Liver (tissue), 9 donors: ENCODE data around the gene SLC7A6. TPM values are rescaled to one million over a fixed set of nuclear protein-coding genes. Genes with fewer than 3 reads are reported as not detected.

Experiments
- DNase-seq: peaks from one replicate; pipeline ENCODE4 v3.0.0-alpha.2; 2017; ENCODE audit warnings: low spot score
- H3K27ac ChIP-seq, 2 donors: one replicate each; pipeline ENCODE4 v1.7.0; 2013; ENCODE audit warnings: inconsistent platforms in 2 of 2, low read length in 2 of 2, control low read depth in 1 of 2, low read depth in 1 of 2, mild to moderate bottlenecking in 1 of 2
- H3K27me3 ChIP-seq, 4 donors: one replicate each; pipeline versions ENCODE4 v1.6.1 to v1.7.0; 2013; ENCODE audit warnings: low read length in 3 of 4, inconsistent platforms in 1 of 4, mild to moderate bottlenecking in 1 of 4, moderate library complexity in 1 of 4; ENCODE audit not compliant: control insufficient read depth in 4 of 4, insufficient read depth in 4 of 4
- H3K36me3 ChIP-seq, 4 donors: one replicate each; pipeline versions ENCODE4 v1.6.1 to v1.7.0; 2013; ENCODE audit warnings: low read length in 3 of 4, mild to moderate bottlenecking in 3 of 4, low read depth in 1 of 4, moderate library complexity in 1 of 4; ENCODE audit not compliant: control insufficient read depth in 4 of 4, insufficient read depth in 3 of 4
- H3K4me1 ChIP-seq, 4 donors: one replicate each; pipeline versions ENCODE4 v1.6.1 to v1.7.0; 2013; ENCODE audit warnings: low read length in 3 of 4, mild to moderate bottlenecking in 3 of 4, moderate library complexity in 1 of 4; ENCODE audit not compliant: control insufficient read depth in 4 of 4, insufficient read depth in 4 of 4
- H3K4me3 ChIP-seq, 3 donors: one replicate each; pipeline versions ENCODE4 v1.6.1 to v1.7.0; 2013; ENCODE audit warnings: low read length in 3 of 3, control low read depth in 1 of 3, low read depth in 1 of 3, mild to moderate bottlenecking in 1 of 3
- H3K9ac ChIP-seq, 2 donors: one replicate each; pipeline ENCODE4 v1.7.0; 2013; ENCODE audit warnings: low read length in 2 of 2, mild to moderate bottlenecking in 2 of 2, moderate library complexity in 2 of 2, control low read depth in 1 of 2, low read depth in 1 of 2
- H3K9me3 ChIP-seq, 4 donors: one replicate each; pipeline versions ENCODE4 v1.6.1 to v1.7.0; 2013; ENCODE audit warnings: low read length in 3 of 4; ENCODE audit not compliant: control insufficient read depth in 4 of 4
- EGR1 ChIP-seq, 2 donors: IDR thresholded peaks; 2 replicates each; pipeline ENCODE4 v1.6.1; 2016 to 2018; ENCODE audit warnings: antibody characterized with exemption in 2 of 2, low read depth in 2 of 2
- GABPA ChIP-seq, 2 donors: IDR thresholded peaks in 1 of 2; conservative IDR thresholded peaks in 1 of 2; 2 replicates each; pipeline ENCODE4 v1.6.1; 2016; ENCODE audit warnings: antibody characterized with exemption in 2 of 2, mild to moderate bottlenecking in 1 of 2, moderate library complexity in 1 of 2
- HNF4A ChIP-seq, 2 donors: conservative IDR thresholded peaks; 2 replicates each; pipeline ENCODE4 v1.6.1; 2016; ENCODE audit warnings: antibody characterized with exemption in 2 of 2, mild to moderate bottlenecking in 2 of 2
- HNF4G ChIP-seq: IDR thresholded peaks from 2 replicates; pipeline ENCODE4 v1.6.1; 2016; ENCODE audit warnings: antibody characterized with exemption
- RAD21 ChIP-seq, 2 donors: IDR thresholded peaks; 2 replicates each; pipeline ENCODE4 v1.6.1; 2016; ENCODE audit warnings: antibody characterized with exemption in 2 of 2, mild to moderate bottlenecking in 2 of 2
- RXRA ChIP-seq, 2 donors: IDR thresholded peaks; 2 replicates each; pipeline ENCODE4 v1.6.1; 2017 to 2018; ENCODE audit warnings: antibody characterized with exemption in 2 of 2, mild to moderate bottlenecking in 1 of 2
- SP1 ChIP-seq: IDR thresholded peaks from 2 replicates; pipeline ENCODE4 v1.6.1; 2018; ENCODE audit warnings: antibody characterized with exemption, mild to moderate bottlenecking
- TAF1 ChIP-seq: conservative IDR thresholded peaks from 2 replicates; pipeline ENCODE4 v1.6.1; 2016; ENCODE audit warnings: antibody characterized with exemption, mild to moderate bottlenecking
- YY1 ChIP-seq: IDR thresholded peaks from 2 replicates; pipeline ENCODE4 v1.6.1; 2016; ENCODE audit warnings: antibody characterized with exemption, mild to moderate bottlenecking
- WGBS: extraction: QIAGEN DNeasy Blood & Tissue Kit; methylation state at CpG from one replicate; pipeline ENCODE4 v1.1.7; 2013; 5-methylcytosine and 5-hydroxymethylcytosine counted together
- polyA plus RNA-seq, 2 donors: library from polyadenylated mRNA; stranded (reverse) in 1 of 2; unstranded in 1 of 2; fragments of 200-250 nt in 1 of 2; fragments of >200 nt in 1 of 2; fragmentation: Nextera tagmentation in 1 of 2; extraction: Ambion mirVana in 1 of 2; gene quantifications; one replicate each; pipeline versions ENCODE4 v1.2.1 to v1.2.3, GENCODE V29; 2013 to 2015
- total RNA-seq, 2 donors: library from RNA; depleted of rRNA; stranded (reverse); fragments of >200 nt; gene quantifications; one replicate each; pipeline ENCODE4 v1.2.3, GENCODE V29; 2014
- TF ChIP-seq, protein P1 (sequence below): IDR thresholded peaks from 2 replicates; pipeline ENCODE4 v1.6.1; 2016; ENCODE audit warnings: antibody characterized with exemption
- TF ChIP-seq, protein P2 (sequence below): IDR thresholded peaks from 2 replicates; pipeline ENCODE4 v1.6.1; 2016; ENCODE audit warnings: antibody characterized with exemption, mild to moderate bottlenecking
- TF ChIP-seq, protein P3 (sequence below): fragments of 150-350 bp; IDR thresholded peaks from 2 replicates; pipeline ENCODE4 v1.5.1; 2017; ENCODE audit warnings: improper control_type of control experiment, low read depth, low read length; ENCODE audit not compliant: missing input control
- TF ChIP-seq, protein P4 (sequence below): IDR thresholded peaks from 2 replicates; pipeline ENCODE4 v1.6.1; 2016; ENCODE audit warnings: antibody characterized with exemption
- TF ChIP-seq, protein P5 (sequence below): IDR thresholded peaks from 2 replicates; pipeline ENCODE4 v1.6.1; 2016; ENCODE audit warnings: antibody characterized with exemption
- donor health status: healthy.
- donor health status: healthy.
- donor health status: healthy.
- donor health status: healthy.
- donor health status: healthy.

The SLC7A6 gene
- 1 to 10 TPM; 2.5 to 4.9 TPM for total RNA-seq
- polyA plus RNA-seq: 1 to 10 TPM; 1.2 to 1.3 TPM

DNA sequence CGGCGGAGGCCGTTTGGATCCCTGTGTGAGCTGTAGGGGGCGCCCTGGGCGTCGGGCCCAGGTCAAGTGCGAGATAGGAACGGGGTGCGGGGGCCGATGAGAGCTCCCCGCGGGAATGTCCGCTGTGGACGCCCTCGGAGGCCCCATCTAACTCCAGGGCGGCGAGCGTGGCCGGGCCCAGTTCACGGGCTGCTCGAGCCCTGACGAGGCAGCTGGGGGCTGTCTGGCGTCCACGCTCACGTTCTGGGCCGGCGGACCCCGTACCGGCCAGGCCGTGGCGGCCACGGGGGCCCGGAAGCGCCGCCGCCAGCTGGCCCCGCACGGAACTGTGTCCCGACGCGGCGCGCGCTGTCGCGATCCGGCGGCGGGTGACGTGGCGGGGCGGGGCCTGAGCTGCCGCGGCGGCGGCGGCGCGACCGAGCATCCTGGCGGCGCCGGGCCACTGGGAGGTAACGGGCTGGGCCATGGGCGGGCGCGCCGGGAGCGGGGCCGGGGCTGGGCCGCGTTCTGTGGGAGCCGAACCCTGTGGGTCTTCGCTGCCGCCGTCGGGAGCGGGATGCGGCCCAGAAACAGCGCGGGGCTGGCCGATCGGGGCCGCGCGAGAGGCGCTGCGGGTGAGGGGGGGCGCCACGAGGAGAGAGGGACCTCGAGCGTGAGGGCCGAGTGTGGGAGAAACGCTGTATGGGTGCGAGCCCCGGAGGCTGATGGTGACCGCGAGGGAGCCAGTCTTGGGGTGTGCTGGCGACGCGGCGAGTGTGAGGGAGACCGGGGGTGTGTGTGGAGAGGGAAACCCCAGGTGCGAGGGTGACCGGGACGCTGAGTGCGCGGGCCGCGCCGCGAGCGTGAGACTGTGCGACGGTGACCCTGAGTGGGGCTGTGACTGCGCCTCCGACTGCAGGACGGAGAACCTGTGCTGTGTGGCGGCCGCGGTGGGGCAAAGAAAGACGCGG is at the start of gene SLC7A6:
TSS of gene SLC7A6 (plus strand) at position 399 of the 950 bp plus-strand sequence. CDS start 10,201 bp downstream, outside the sequence.
- peaks cover 2 to 14% (median 10%) of the 10 kb centered on the region in 4 donors for H3K4me1 ChIP-seq
- TF ChIP-seq, protein P1, sequence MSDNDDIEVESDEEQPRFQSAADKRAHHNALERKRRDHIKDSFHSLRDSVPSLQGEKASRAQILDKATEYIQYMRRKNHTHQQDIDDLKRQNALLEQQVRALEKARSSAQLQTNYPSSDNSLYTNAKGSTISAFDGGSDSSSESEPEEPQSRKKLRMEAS: no peak
- TF ChIP-seq, protein P2, sequence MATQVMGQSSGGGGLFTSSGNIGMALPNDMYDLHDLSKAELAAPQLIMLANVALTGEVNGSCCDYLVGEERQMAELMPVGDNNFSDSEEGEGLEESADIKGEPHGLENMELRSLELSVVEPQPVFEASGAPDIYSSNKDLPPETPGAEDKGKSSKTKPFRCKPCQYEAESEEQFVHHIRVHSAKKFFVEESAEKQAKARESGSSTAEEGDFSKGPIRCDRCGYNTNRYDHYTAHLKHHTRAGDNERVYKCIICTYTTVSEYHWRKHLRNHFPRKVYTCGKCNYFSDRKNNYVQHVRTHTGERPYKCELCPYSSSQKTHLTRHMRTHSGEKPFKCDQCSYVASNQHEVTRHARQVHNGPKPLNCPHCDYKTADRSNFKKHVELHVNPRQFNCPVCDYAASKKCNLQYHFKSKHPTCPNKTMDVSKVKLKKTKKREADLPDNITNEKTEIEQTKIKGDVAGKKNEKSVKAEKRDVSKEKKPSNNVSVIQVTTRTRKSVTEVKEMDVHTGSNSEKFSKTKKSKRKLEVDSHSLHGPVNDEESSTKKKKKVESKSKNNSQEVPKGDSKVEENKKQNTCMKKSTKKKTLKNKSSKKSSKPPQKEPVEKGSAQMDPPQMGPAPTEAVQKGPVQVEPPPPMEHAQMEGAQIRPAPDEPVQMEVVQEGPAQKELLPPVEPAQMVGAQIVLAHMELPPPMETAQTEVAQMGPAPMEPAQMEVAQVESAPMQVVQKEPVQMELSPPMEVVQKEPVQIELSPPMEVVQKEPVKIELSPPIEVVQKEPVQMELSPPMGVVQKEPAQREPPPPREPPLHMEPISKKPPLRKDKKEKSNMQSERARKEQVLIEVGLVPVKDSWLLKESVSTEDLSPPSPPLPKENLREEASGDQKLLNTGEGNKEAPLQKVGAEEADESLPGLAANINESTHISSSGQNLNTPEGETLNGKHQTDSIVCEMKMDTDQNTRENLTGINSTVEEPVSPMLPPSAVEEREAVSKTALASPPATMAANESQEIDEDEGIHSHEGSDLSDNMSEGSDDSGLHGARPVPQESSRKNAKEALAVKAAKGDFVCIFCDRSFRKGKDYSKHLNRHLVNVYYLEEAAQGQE: no peak
- TF ChIP-seq RXRA (IDR thresholded peaks at IDR 0.05): no peak
- TF ChIP-seq, protein P3, sequence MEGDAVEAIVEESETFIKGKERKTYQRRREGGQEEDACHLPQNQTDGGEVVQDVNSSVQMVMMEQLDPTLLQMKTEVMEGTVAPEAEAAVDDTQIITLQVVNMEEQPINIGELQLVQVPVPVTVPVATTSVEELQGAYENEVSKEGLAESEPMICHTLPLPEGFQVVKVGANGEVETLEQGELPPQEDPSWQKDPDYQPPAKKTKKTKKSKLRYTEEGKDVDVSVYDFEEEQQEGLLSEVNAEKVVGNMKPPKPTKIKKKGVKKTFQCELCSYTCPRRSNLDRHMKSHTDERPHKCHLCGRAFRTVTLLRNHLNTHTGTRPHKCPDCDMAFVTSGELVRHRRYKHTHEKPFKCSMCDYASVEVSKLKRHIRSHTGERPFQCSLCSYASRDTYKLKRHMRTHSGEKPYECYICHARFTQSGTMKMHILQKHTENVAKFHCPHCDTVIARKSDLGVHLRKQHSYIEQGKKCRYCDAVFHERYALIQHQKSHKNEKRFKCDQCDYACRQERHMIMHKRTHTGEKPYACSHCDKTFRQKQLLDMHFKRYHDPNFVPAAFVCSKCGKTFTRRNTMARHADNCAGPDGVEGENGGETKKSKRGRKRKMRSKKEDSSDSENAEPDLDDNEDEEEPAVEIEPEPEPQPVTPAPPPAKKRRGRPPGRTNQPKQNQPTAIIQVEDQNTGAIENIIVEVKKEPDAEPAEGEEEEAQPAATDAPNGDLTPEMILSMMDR: peak; percentile 30
- TF ChIP-seq YY1: no peak
- no peak for TF ChIP-seq GABPA (IDR thresholded peaks at IDR 0.05 in 1 of 2, conservative IDR thresholded peaks at IDR 0.05 in 1 of 2)
- TF ChIP-seq, protein P4, sequence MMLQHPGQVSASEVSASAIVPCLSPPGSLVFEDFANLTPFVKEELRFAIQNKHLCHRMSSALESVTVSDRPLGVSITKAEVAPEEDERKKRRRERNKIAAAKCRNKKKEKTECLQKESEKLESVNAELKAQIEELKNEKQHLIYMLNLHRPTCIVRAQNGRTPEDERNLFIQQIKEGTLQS: no peak
- TF ChIP-seq RAD21 (IDR thresholded peaks at IDR 0.05): peak in 1 of 2 donors; percentile 55
- TF ChIP-seq, protein P5, sequence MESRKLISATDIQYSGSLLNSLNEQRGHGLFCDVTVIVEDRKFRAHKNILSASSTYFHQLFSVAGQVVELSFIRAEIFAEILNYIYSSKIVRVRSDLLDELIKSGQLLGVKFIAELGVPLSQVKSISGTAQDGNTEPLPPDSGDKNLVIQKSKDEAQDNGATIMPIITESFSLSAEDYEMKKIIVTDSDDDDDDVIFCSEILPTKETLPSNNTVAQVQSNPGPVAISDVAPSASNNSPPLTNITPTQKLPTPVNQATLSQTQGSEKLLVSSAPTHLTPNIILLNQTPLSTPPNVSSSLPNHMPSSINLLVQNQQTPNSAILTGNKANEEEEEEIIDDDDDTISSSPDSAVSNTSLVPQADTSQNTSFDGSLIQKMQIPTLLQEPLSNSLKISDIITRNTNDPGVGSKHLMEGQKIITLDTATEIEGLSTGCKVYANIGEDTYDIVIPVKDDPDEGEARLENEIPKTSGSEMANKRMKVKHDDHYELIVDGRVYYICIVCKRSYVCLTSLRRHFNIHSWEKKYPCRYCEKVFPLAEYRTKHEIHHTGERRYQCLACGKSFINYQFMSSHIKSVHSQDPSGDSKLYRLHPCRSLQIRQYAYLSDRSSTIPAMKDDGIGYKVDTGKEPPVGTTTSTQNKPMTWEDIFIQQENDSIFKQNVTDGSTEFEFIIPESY: no peak
- TF ChIP-seq HNF4G: no peak
- TF ChIP-seq HNF4A (conservative IDR thresholded peaks at IDR 0.05): no peak
- H3K27me3 ChIP-seq: no peaks in the 10 kb centered on the region

DNA sequence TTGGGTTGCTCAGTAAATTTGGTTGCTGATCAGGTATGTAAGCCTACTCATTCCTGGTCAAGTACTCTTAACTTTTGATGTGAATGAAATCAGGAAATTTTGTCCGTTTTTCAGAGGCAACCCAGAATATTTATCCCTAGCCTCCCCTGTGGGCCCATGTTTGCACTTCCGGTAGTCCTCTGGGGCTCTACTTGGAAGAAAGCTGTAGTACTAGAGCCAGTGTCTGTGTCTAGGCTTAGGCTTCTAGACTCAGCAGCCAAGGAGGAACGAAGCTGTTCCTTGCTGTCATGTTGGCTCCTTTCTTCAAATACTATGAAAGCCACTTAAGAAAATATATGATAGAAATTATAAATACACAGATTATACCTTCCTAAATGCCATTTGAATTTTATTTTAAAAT is 49.6 kb upstream of the SLC7A6 start:
- H3K27ac ChIP-seq: no peak overlapping the region
- no peaks in the 10 kb centered on the region for H3K9me3 ChIP-seq
- H3K36me3 ChIP-seq: peaks cover 0 to 5% (median 4%) of the 10 kb centered on the region in 4 donors
- no peak overlapping the region for H3K4me3 ChIP-seq
- no peaks in the 10 kb centered on the region for H3K27me3 ChIP-seq
- WGBS: 97% methylated on average over 3 of the region's 3 CpGs
- DNase-seq: no peak
- H3K4me1 ChIP-seq: no peaks in the 10 kb centered on the region
- no peak overlapping the region for H3K9ac ChIP-seq
- no peak for TF ChIP-seq TAF1
- no peak for TF ChIP-seq EGR1 (IDR thresholded peaks at IDR 0.05; ENCODE audit: low read depth in 2 of 2)
- no peak for TF ChIP-seq HNF4G
- TF ChIP-seq, protein P2: no peak
- TF ChIP-seq, protein P4: no peak
- no peak for TF ChIP-seq SP1
- TF ChIP-seq, protein P3: no peak

More for the DNA sequence above, at the start of gene SLC7A6:
- DNase-seq: peak; percentile 84
- H3K27ac ChIP-seq: peak within 1 kb of the TSS; percentile 55 to 79
- H3K36me3 ChIP-seq: peaks cover 0 to 13% (median 4%) of the 10 kb centered on the region in 4 donors
- 1% methylated on average over 123 of the region's 123 CpGs for WGBS
- H3K4me3 ChIP-seq: peak within 1 kb of the TSS; percentile 70 to 82 (median 74)
- H3K9me3 ChIP-seq: no peaks in the 10 kb centered on the region
- peak within 1 kb of the TSS; percentile 3 to 75 for H3K9ac ChIP-seq
